K562 (cell line): Measurements from ENCODE around the gene ZNF26. TPM values are rescaled to one million over a fixed set of nuclear protein-coding genes. Genes with fewer than 3 reads are reported as not detected.

ENCODE experiments used
- GABPB1 ChIP-seq: sonication (generic); formaldehyde crosslinking; IDR thresholded peaks from 2 replicates; pipeline ENCODE4 v1.8.0; 2022; ENCODE audit warnings: mild to moderate bottlenecking, missing genetic modification reagents
- HNRNPK ChIP-seq: fragments of 200-400 bp; formaldehyde crosslinking; IDR thresholded peaks from one replicate; pipeline ENCODE4 v1.6.1; 2018; ENCODE audit warnings: mild to moderate bottlenecking, low read depth, low read length; ENCODE audit not compliant: poor library complexity, severe bottlenecking
- SRSF7 ChIP-seq: fragments of 200-400 bp; formaldehyde crosslinking; optimal IDR thresholded peaks from 2 replicates; pipeline ENCODE3; 2017; ENCODE audit warnings: mild to moderate bottlenecking, low read depth, low read length
- polyA plus RNA-seq, 8 experiments: library from polyadenylated mRNA; depleted of rRNA in 4 of 8; stranded (reverse) in 5 of 8; unstranded in 3 of 8; fragments of >200 nt; fragmentation: Nextera tagmentation in 2 of 8; fragmentation: Illumina TruSeq in 1 of 8; extraction: Ambion mirVana in 2 of 8; extraction: Trizol in 1 of 8; gene quantifications; 2 replicates each; pipeline versions ENCODE4 v1.2.1 to v1.2.3, GENCODE V29; 2011 to 2014; ENCODE audit warnings: inconsistent platforms in 1 of 8, missing spikeins in 1 of 8
- total RNA-seq, 7 experiments: library from RNA; depleted of rRNA in 6 of 7; stranded (reverse); fragments of >200 nt in 6 of 7; fragmentation: Illumina TruSeq in 2 of 7; extraction: Trizol in 2 of 7; gene quantifications; 2 replicates each; pipeline versions ENCODE4 v1.2.1 to v1.2.3, GENCODE V29; 2011 to 2021; ENCODE audit warnings: low replicate concordance in 1 of 7
- TF ChIP-seq, protein P1 (sequence below): fragments of 450-650 bp; IDR thresholded peaks from 2 replicates; pipeline ENCODE4 v1.6.1; 2016; ENCODE audit warnings: low read depth
- TF ChIP-seq, protein P2 (sequence below), 2 experiments: IDR thresholded peaks; 2 replicates each; pipeline ENCODE4 v1.6.1; 2011; ENCODE audit warnings: borderline replicate concordance in 1 of 2, control low read depth in 1 of 2, low read depth in 1 of 2, low read length in 1 of 2, mild to moderate bottlenecking in 1 of 2, mixed read lengths in 1 of 2, moderate library complexity in 1 of 2; ENCODE audit not compliant: insufficient read depth in 1 of 2, insufficient read length in 1 of 2, poor library complexity in 1 of 2, severe bottlenecking in 1 of 2; ENCODE audit errors: extremely low read depth in 1 of 2

Gene ZNF26
- total and polyA plus RNA-seq, 9 of the 15 experiments (the other 6 are each of a cell fraction or from before 2014, with no cell fraction given), result 1.2 to 14.1 (median 8.0) TPM

DNA sequence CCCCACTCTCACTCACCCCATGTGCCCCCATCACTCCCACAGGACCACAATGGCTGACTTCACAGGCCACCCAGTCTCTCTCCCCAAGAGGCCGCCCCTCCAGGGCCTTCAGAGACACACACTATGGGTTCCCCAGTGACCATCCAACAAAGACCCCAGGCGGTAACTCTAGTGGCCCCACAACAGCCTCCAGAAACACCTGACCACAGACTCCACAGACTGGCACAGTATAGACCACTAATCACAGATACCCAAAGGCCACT is 33.1 kb upstream of the ZNF26 start (continued):
- TF ChIP-seq, protein P1, sequence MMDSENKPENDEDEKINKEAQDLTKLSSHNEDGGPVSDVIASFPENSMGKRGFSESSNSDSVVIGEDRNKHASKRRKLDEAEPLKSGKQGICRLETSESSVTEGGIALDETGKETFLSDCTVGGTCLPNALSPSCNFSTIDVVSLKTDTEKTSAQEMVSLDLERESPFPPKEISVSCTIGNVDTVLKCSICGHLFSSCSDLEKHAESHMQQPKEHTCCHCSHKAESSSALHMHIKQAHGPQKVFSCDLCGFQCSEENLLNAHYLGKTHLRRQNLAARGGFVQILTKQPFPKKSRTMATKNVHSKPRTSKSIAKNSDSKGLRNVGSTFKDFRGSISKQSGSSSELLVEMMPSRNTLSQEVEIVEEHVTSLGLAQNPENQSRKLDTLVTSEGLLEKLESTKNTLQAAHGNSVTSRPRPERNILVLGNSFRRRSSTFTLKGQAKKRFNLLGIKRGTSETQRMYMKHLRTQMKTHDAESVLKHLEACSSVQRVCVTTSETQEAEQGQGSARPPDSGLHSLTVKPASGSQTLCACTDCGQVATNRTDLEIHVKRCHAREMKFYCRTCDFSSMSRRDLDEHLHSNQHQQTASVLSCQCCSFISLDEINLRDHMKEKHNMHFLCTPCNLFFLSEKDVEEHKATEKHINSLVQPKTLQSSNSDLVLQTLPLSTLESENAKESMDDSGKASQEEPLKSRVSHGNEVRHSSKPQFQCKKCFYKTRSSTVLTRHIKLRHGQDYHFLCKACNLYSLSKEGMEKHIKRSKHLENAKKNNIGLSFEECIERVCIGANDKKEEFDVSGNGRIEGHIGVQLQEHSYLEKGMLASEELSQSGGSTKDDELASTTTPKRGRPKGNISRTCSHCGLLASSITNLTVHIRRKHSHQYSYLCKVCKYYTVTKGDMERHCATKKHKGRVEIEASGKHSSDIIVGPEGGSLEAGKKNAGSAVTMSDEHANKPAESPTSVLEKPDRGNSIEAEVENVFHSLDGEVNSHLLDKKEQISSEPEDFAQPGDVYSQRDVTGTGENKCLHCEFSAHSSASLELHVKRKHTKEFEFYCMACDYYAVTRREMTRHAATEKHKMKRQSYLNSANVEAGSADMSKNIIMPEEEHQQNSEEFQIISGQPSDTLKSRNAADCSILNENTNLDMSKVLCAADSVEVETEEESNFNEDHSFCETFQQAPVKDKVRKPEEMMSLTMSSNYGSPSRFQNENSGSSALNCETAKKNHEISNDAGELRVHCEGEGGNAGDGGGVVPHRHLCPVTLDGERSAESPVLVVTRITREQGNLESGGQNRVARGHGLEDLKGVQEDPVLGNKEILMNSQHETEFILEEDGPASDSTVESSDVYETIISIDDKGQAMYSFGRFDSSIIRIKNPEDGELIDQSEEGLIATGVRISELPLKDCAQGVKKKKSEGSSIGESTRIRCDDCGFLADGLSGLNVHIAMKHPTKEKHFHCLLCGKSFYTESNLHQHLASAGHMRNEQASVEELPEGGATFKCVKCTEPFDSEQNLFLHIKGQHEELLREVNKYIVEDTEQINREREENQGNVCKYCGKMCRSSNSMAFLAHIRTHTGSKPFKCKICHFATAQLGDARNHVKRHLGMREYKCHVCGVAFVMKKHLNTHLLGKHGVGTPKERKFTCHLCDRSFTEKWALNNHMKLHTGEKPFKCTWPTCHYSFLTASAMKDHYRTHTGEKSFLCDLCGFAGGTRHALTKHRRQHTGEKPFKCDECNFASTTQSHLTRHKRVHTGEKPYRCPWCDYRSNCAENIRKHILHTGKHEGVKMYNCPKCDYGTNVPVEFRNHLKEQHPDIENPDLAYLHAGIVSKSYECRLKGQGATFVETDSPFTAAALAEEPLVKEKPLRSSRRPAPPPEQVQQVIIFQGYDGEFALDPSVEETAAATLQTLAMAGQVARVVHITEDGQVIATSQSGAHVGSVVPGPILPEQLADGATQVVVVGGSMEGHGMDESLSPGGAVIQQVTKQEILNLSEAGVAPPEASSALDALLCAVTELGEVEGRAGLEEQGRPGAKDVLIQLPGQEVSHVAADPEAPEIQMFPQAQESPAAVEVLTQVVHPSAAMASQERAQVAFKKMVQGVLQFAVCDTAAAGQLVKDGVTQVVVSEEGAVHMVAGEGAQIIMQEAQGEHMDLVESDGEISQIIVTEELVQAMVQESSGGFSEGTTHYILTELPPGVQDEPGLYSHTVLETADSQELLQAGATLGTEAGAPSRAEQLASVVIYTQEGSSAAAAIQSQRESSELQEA, result no peak
- TF ChIP-seq HNRNPK (no peak), SRSF7 (no peak), GABPB1 (CRISPR knock-in tag) (no peak)
- TF ChIP-seq, protein P2, sequence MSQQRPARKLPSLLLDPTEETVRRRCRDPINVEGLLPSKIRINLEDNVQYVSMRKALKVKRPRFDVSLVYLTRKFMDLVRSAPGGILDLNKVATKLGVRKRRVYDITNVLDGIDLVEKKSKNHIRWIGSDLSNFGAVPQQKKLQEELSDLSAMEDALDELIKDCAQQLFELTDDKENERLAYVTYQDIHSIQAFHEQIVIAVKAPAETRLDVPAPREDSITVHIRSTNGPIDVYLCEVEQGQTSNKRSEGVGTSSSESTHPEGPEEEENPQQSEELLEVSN (IDR thresholded peaks at IDR 0.05; ENCODE audit: borderline replicate concordance in 1 of 2, extremely low read depth in 1 of 2, insufficient read depth in 1 of 2, insufficient read length in 1 of 2, low read depth in 1 of 2, low read length in 1 of 2, poor library complexity in 1 of 2, severe bottlenecking in 1 of 2), result no peak
- TF ChIP-seq, all 486 proteins: peak for 0
